SK-N-SH (cell line): Measurements from ENCODE around the gene LRCH4. TPM values are rescaled to one million over a fixed set of nuclear protein-coding genes. Genes with fewer than 3 reads are reported as not detected.
A peak's percentile ranks its signal among the peaks of the same experiment; 100 is the strongest.

Experiments
- CTCF ChIA-PET: fragments of 300-600, 350-600 bp; formaldehyde crosslinking; extraction: SDS; loops from one replicate; lab custom pipeline; 2021; lab: Yijun Ruan, JAX
- POLR2A ChIA-PET: fragments of 350-600 bp; sonication (Branson Sonifier 250); formaldehyde crosslinking; extraction: SDS; loops from one replicate; lab custom pipeline; 2020; ENCODE audit warnings: antibody characterized with exemption, inconsistent platforms; lab: Yijun Ruan, JAX
- DNase-seq: peaks from one replicate; pipeline ENCODE4 v3.0.0; 2012
- H2AFZ ChIP-seq: fragments of 200-600 bp; sonication (generic); 2 replicates; pipeline ENCODE4 v1.8.1; 2016; ENCODE audit warnings: antibody characterized with exemption, mild to moderate bottlenecking, low read depth
- H3F3A ChIP-seq: fragments of 200-600 bp; sonication (generic); replicated peaks from 2 replicates; pipeline ENCODE3; 2016; ENCODE audit warnings: antibody characterized with exemption, mild to moderate bottlenecking; ENCODE audit not compliant: insufficient read depth
- H3K27ac ChIP-seq, 2 experiments: fragments of 200-500 bp in 1 of 2; fragments of 200-600 bp in 1 of 2; sonication (Bioruptor generic) in 1 of 2; sonication (generic), shearing (Covaris generic) in 1 of 2; 2 replicates each; pipeline versions ENCODE4 v1.5.1 to v1.6.1; 2014 to 2016; ENCODE audit warnings: low read depth in 2 of 2, inconsistent platforms in 1 of 2, low read length in 1 of 2, mild to moderate bottlenecking in 1 of 2, mixed read lengths in 1 of 2
- H3K27me3 ChIP-seq: fragments of 200-600 bp; sonication (generic), shearing (Covaris generic); 2 replicates; pipeline ENCODE4 v1.6.1; 2016; ENCODE audit warnings: mixed run types; ENCODE audit not compliant: insufficient read depth
- H3K36me3 ChIP-seq, 2 experiments: fragments of 200-500 bp in 1 of 2; fragments of 200-600 bp in 1 of 2; sonication (Bioruptor generic) in 1 of 2; sonication (generic) in 1 of 2; replicated peaks in 1 of 2; 2 replicates each; pipeline versions ENCODE3 to v1.5.1; 2014 to 2016; ENCODE audit warnings: low read length in 1 of 2, mild to moderate bottlenecking in 1 of 2; ENCODE audit not compliant: insufficient read depth in 2 of 2, control insufficient read depth in 1 of 2
- H3K4me1 ChIP-seq, 2 experiments: fragments of 200-500 bp in 1 of 2; fragments of 200-600 bp in 1 of 2; sonication (Bioruptor generic) in 1 of 2; sonication (generic), shearing (Covaris generic) in 1 of 2; 2 replicates each; pipeline versions ENCODE4 v1.5.1 to v1.6.1; 2014 to 2016; ENCODE audit warnings: low read depth in 1 of 2, low read length in 1 of 2, mixed run types in 1 of 2; ENCODE audit not compliant: insufficient read depth in 2 of 2, control insufficient read depth in 1 of 2
- H3K4me2 ChIP-seq: fragments of 200-600 bp; sonication (generic), shearing (Covaris generic); 2 replicates; pipeline ENCODE4 v1.6.1; 2017; ENCODE audit warnings: mixed run types
- H3K4me3 ChIP-seq, 2 experiments: fragments of 200-500 bp in 1 of 2; fragments of 200-600 bp in 1 of 2; sonication (Bioruptor generic) in 1 of 2; sonication (generic), shearing (Covaris generic) in 1 of 2; 2 replicates each; pipeline versions ENCODE4 v1.5.1 to v1.8.1; 2014 to 2016; ENCODE audit warnings: low read depth in 2 of 2, inconsistent platforms in 1 of 2, low read length in 1 of 2, mild to moderate bottlenecking in 1 of 2, mixed read lengths in 1 of 2, moderate library complexity in 1 of 2
- H3K79me2 ChIP-seq: fragments of 200-600 bp; sonication (generic); 2 replicates; pipeline ENCODE4 v1.8.1; 2017; ENCODE audit warnings: mild to moderate bottlenecking; ENCODE audit not compliant: insufficient read depth
- H3K9ac ChIP-seq: fragments of 200-600 bp; sonication (generic); 2 replicates; pipeline ENCODE4 v1.6.1; 2017; ENCODE audit warnings: mixed run types
- H3K9me2 ChIP-seq: fragments of 200-600 bp; sonication (generic); 2 replicates; pipeline ENCODE4 v1.6.1; 2017; ENCODE audit warnings: mixed run types
- H3K9me3 ChIP-seq: fragments of 200-600 bp; sonication (generic); 2 replicates; pipeline ENCODE4 v1.6.1; 2017; ENCODE audit warnings: mixed run types, mild to moderate bottlenecking, moderate library complexity
- H4K20me1 ChIP-seq: fragments of 200-600 bp; sonication (generic); 2 replicates; pipeline ENCODE4 v1.6.1; 2017; ENCODE audit warnings: mild to moderate bottlenecking, mixed run types; ENCODE audit not compliant: insufficient read depth
- CHD2 ChIP-seq: fragments of 150-350 bp; IDR thresholded peaks from 2 replicates; pipeline ENCODE4 v1.6.1; 2018; ENCODE audit warnings: low read length; ENCODE audit not compliant: partially characterized antibody
- ELF1 ChIP-seq: IDR thresholded peaks from 2 replicates; pipeline ENCODE4 v1.4.0; 2012
- EP300 ChIP-seq, 2 experiments: IDR thresholded peaks; 2 replicates each; pipeline versions ENCODE4 v1.4.0 to v1.6.1; 2012; ENCODE audit warnings: borderline replicate concordance in 1 of 2, low read depth in 1 of 2, low read length in 1 of 2
- GABPA ChIP-seq: IDR thresholded peaks from 2 replicates; pipeline ENCODE4 v1.4.0; 2012; ENCODE audit warnings: low read depth, mild to moderate bottlenecking
- IRF3 ChIP-seq: fragments of 150-350 bp; IDR thresholded peaks from 2 replicates; pipeline ENCODE4 v1.6.1; 2016; ENCODE audit warnings: mild to moderate bottlenecking, low read depth, low read length
- JUND ChIP-seq: IDR thresholded peaks from 2 replicates; pipeline ENCODE4 v1.4.0; 2012
- MXI1 ChIP-seq: IDR thresholded peaks from 2 replicates; pipeline ENCODE4 v1.6.1; 2012; ENCODE audit warnings: mild to moderate bottlenecking, low read depth, low read length, improper control_type of control experiment
- NFIC ChIP-seq: IDR thresholded peaks from 2 replicates; pipeline ENCODE4 v1.4.0; 2012; ENCODE audit warnings: borderline replicate concordance
- PBX3 ChIP-seq: IDR thresholded peaks from 2 replicates; pipeline ENCODE4; 2012
- POLR2AphosphoS5 ChIP-seq: IDR thresholded peaks from 2 replicates; pipeline ENCODE4 v1.6.1; 2012; ENCODE audit warnings: low read depth, low read length
- RCOR1 ChIP-seq: fragments of 150-350 bp; IDR thresholded peaks from 2 replicates; pipeline ENCODE4 v1.6.1; 2017; ENCODE audit warnings: antibody characterized with exemption, low read length
- RFX5 ChIP-seq: IDR thresholded peaks from 2 replicates; pipeline ENCODE4 v1.6.1; 2012; ENCODE audit warnings: mild to moderate bottlenecking, improper control_type of control experiment, low read length
- SIN3A ChIP-seq: IDR thresholded peaks from 2 replicates; pipeline ENCODE4 v1.6.1; 2012; ENCODE audit warnings: low read depth, mild to moderate bottlenecking, low read length, moderate library complexity, borderline replicate concordance
- SMC3 ChIP-seq: IDR thresholded peaks from 2 replicates; pipeline ENCODE4 v1.6.1; 2012; ENCODE audit warnings: low read depth, low read length, improper control_type of control experiment
- TAF1 ChIP-seq: IDR thresholded peaks from 2 replicates; pipeline ENCODE4 v1.6.1; 2012; ENCODE audit warnings: low read depth, mild to moderate bottlenecking, low read length, moderate library complexity, borderline replicate concordance
- USF1 ChIP-seq: IDR thresholded peaks from 2 replicates; pipeline ENCODE4 v1.4.0; 2012; ENCODE audit warnings: low read depth, borderline replicate concordance
- USF2 ChIP-seq: fragments of 150-350 bp; IDR thresholded peaks from 2 replicates; pipeline ENCODE4 v1.6.1; 2017; ENCODE audit warnings: antibody characterized with exemption, low read length, low read depth, borderline replicate concordance
- YY1 ChIP-seq: IDR thresholded peaks from 2 replicates; pipeline ENCODE4 v1.4.0; 2012; ENCODE audit warnings: low read depth, mild to moderate bottlenecking
- WGBS: methylation state at CpG from one replicate; pipeline ENCODE4 v1.1.6; 2017; ENCODE audit warnings: low lambda C conversion rate; 5-methylcytosine and 5-hydroxymethylcytosine counted together
- polyA plus RNA-seq, 3 experiments: library from polyadenylated mRNA; depleted of rRNA; stranded (reverse); fragments of >200 nt; gene quantifications; 2 replicates each; pipeline ENCODE4 v1.2.3, GENCODE V29; 2012

LRCH4 gene
- polyA plus RNA-seq, 1 of the 3 experiments (the other 2 are of a cell fraction): 29.8 TPM

- H3K27ac ChIP-seq: peak within 1 kb of the TSS; percentile 82 to 93
Measured at GRCh38 chr7:100611983-100612729, 26.2 kb upstream of the LRCH4 start, which contains the start of gene MOSPD3. Gene MOSPD3, plus strand, starts transcription at chr7:100612540. Its CDS starts 252 bp downstream, at chr7:100612792.

More at GRCh38 chr7:100611983-100612729, 26.2 kb upstream of the LRCH4 start, which contains the start of gene MOSPD3:
- CTCF ChIA-PET: interaction anchor here (0.7 to 9.1 kb wide), 26 partner anchors 8 to 240 kb away, joined by 3 to 119 read pairs (median 6); partner anchors contain the start of genes ACTL6B, EPHB4, GIGYF1 and POP7
- no peaks in the 10 kb centered on the region for H3K9me3 ChIP-seq
- H3K4me3 ChIP-seq: peak within 1 kb of the TSS; percentile 67 to 80
- no peaks in the 10 kb centered on the region for H3K27me3 ChIP-seq
- peaks cover 6% of the 10 kb centered on the region; the same call in 1 of the 2 replicates for H3K79me2 ChIP-seq
- POLR2A ChIA-PET: interaction anchor here (0.8 to 2.6 kb wide), 16 partner anchors 9 to 184 kb away, joined by 4 to 39 read pairs (median 8); partner anchors contain the start of genes ACTL6B, FBXO24, GIGYF1 and GNB2
- no peaks in the 10 kb centered on the region for H4K20me1 ChIP-seq
- peaks cover 0 to 8% of the 10 kb centered on the region in 2 experiments; a peak in 1 of 4 replicates for H3K4me1 ChIP-seq
- H3K4me2 ChIP-seq: peak within 1 kb of the TSS; percentile 100
- H2AFZ ChIP-seq: peak within 1 kb of the TSS; percentile 79
- under 1% methylated on average over 34 of the region's 61 CpGs for WGBS
- peak within 1 kb of the TSS; percentile 69 for H3K9ac ChIP-seq
- peak; percentile 100 for DNase-seq
- TF ChIP-seq IRF3 (no peak; the same call in 1 of the 2 replicates), YY1 (peak; percentile 85), SMC3 (no peak), CHD2 (peak; percentile 77), ELF1 (peak; percentile 96), PBX3 (peak; percentile 81), POLR2AphosphoS5 (peak; percentile 55; the same call in 1 of the 2 replicates), USF1 (no peak), JUND (no peak), RCOR1 (0 out of 2 replicates have a peak, but pooled peaks have one; percentile 5), USF2 (no peak), MXI1 (peak; percentile 75), TAF1 (peak; percentile 39; the same call in 1 of the 2 replicates), RFX5 (peak; percentile 95), EP300 (IDR thresholded peaks at IDR 0.05; ENCODE audit: borderline replicate concordance in 1 of 2, low read depth in 1 of 2, low read length in 1 of 2) (0 out of 4 replicates have a peak, but pooled peaks of 1 of the 2 experiments have one; percentile 37), SIN3A (peak; percentile 30; the same call in 1 of the 2 replicates), NFIC (no peak; the same call in 1 of the 2 replicates), GABPA (peak; percentile 77)
- H3F3A ChIP-seq: peaks cover 40% of the 10 kb centered on the region
- H3K9me2 ChIP-seq: no peaks in the 10 kb centered on the region
- H3K36me3 ChIP-seq: peaks cover 11 to 13% of the 10 kb centered on the region in 2 experiments
